NB4 (cell line): ENCODE results near the gene ARHGAP26.

Source experiments
- MAX ChIP-seq: IDR thresholded peaks from 2 replicates; pipeline ENCODE4 v1.6.1; 2011; ENCODE audit warnings: low read depth, low read length
- MYC ChIP-seq: IDR thresholded peaks from 2 replicates; pipeline ENCODE4 v1.6.1; 2011; ENCODE audit warnings: low read depth, low read length
- POLR2A ChIP-seq: IDR thresholded peaks from 2 replicates; pipeline ENCODE4 v1.6.1; 2011; ENCODE audit warnings: mild to moderate bottlenecking; ENCODE audit not compliant: insufficient read length; ENCODE audit errors: extremely low read depth
- TF ChIP-seq, protein P1 (sequence below): IDR thresholded peaks from one replicate; pipeline ENCODE4 v1.5.1; 2012; ENCODE audit warnings: low read depth, low read length

GRCh38 chr5:143205386-143205785 is 435.2 kb downstream of the ARHGAP26 start:
- TF ChIP-seq POLR2A (no peak), MAX (no peak), MYC (no peak)
- TF ChIP-seq, protein P1, sequence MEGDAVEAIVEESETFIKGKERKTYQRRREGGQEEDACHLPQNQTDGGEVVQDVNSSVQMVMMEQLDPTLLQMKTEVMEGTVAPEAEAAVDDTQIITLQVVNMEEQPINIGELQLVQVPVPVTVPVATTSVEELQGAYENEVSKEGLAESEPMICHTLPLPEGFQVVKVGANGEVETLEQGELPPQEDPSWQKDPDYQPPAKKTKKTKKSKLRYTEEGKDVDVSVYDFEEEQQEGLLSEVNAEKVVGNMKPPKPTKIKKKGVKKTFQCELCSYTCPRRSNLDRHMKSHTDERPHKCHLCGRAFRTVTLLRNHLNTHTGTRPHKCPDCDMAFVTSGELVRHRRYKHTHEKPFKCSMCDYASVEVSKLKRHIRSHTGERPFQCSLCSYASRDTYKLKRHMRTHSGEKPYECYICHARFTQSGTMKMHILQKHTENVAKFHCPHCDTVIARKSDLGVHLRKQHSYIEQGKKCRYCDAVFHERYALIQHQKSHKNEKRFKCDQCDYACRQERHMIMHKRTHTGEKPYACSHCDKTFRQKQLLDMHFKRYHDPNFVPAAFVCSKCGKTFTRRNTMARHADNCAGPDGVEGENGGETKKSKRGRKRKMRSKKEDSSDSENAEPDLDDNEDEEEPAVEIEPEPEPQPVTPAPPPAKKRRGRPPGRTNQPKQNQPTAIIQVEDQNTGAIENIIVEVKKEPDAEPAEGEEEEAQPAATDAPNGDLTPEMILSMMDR: no peak
